K562 (cell line): Measurements from ENCODE around the gene TRMT112. TPM values are rescaled to one million over a fixed set of nuclear protein-coding genes. Genes with fewer than 3 reads are reported as not detected.

Experiments
- HEY1 ChIP-seq: fragments of 250-450 bp; sonication (Bioruptor Pico); IDR thresholded peaks from 2 replicates; pipeline ENCODE4 v1.5.0; 2020; ENCODE audit warnings: mild to moderate bottlenecking, moderate library complexity, borderline replicate concordance
- HMGXB4 ChIP-seq: sonication (generic); formaldehyde crosslinking; IDR thresholded peaks from 2 replicates; pipeline ENCODE4 v1.8.1; 2023; ENCODE audit warnings: mild to moderate bottlenecking, missing genetic modification reagents
- LEF1 ChIP-seq: fragments of 450-650 bp; IDR thresholded peaks from 2 replicates; pipeline ENCODE4 v1.6.1; 2016; ENCODE audit warnings: mild to moderate bottlenecking
- MYNN ChIP-seq, 2 experiments: sonication (generic); formaldehyde crosslinking in 1 of 2; IDR thresholded peaks; 2 replicates each; pipeline versions ENCODE4 v1.5.0 to v1.6.1; 2016 to 2020; ENCODE audit warnings: antibody characterized with exemption in 1 of 2, missing genetic modification reagents in 1 of 2
- ZNF282 ChIP-seq: sonication (generic); formaldehyde crosslinking; IDR thresholded peaks from 2 replicates; pipeline ENCODE4 v1.8.1; 2023; ENCODE audit warnings: missing genetic modification reagents
- ZNF318 ChIP-seq, 2 experiments: fragments of 450-650 bp; IDR thresholded peaks; 2 replicates each; pipeline ENCODE4 v1.6.1; 2016; ENCODE audit warnings: mild to moderate bottlenecking in 2 of 2, borderline replicate concordance in 1 of 2, low read depth in 1 of 2, moderate library complexity in 1 of 2
- ZNF407 ChIP-seq: fragments of 450-650 bp; IDR thresholded peaks from 2 replicates; pipeline ENCODE4 v1.6.1; 2016; ENCODE audit warnings: low read depth
- polyA plus RNA-seq, 8 experiments: library from polyadenylated mRNA; depleted of rRNA in 4 of 8; stranded (reverse) in 5 of 8; unstranded in 3 of 8; fragments of >200 nt; fragmentation: Nextera tagmentation in 2 of 8; fragmentation: Illumina TruSeq in 1 of 8; extraction: Ambion mirVana in 2 of 8; extraction: Trizol in 1 of 8; gene quantifications; 2 replicates each; pipeline versions ENCODE4 v1.2.1 to v1.2.3, GENCODE V29; 2011 to 2014; ENCODE audit warnings: inconsistent platforms in 1 of 8, missing spikeins in 1 of 8
- total RNA-seq, 7 experiments: library from RNA; depleted of rRNA in 6 of 7; stranded (reverse); fragments of >200 nt in 6 of 7; fragmentation: Illumina TruSeq in 2 of 7; extraction: Trizol in 2 of 7; gene quantifications; 2 replicates each; pipeline versions ENCODE4 v1.2.1 to v1.2.3, GENCODE V29; 2011 to 2021; ENCODE audit warnings: low replicate concordance in 1 of 7

Gene TRMT112
- total and polyA plus RNA-seq, 9 of the 15 experiments (the other 6 are each of a cell fraction or from before 2014, with no cell fraction given) = 162 to 444 (median 300) TPM

- TF ChIP-seq ZNF407 (0 out of 2 replicates have a peak, but pooled peaks have one; percentile 10), LEF1 (no peak; the same call in 1 of the 2 replicates), ZNF318 (IDR thresholded peaks at IDR 0.05; ENCODE audit: borderline replicate concordance in 1 of 2, low read depth in 1 of 2) (no peak), HMGXB4 (peak; percentile 80; the same call in 1 of the 2 replicates), MYNN (IDR thresholded peaks at IDR 0.05) (peak; percentile 89), MYNN (CRISPR knock-in tag; IDR thresholded peaks at IDR 0.05) (no peak), ZNF282 (CRISPR knock-in tag) (peak; percentile 58; the same call in 1 of the 2 replicates), HEY1 (CRISPR knock-in tag) (no peak)
Observed at GRCh38 chr11:64317961-64318765, 804 bp upstream of the TRMT112 start, which contains the start of gene PRDX5 (continued).
